H9 (cell line): ENCODE data around the gene DNASE1L3. TPM values are rescaled to one million over a fixed set of nuclear protein-coding genes. Genes with fewer than 3 reads are reported as not detected.
A peak's percentile ranks its signal among the peaks of the same experiment; 100 is the strongest.

ENCODE experiments used
- DNase-seq: peaks from one replicate; pipeline ENCODE4 v3.0.0-alpha.2; 2017
- H2AFZ ChIP-seq: one replicate; pipeline ENCODE4 v1.6.1; 2013; ENCODE audit warnings: mild to moderate bottlenecking, low read length, control low read depth, moderate library complexity
- H2AK5ac ChIP-seq: 2 replicates; pipeline ENCODE4 v1.6.1; 2013; ENCODE audit warnings: low read length, control low read depth, mixed read lengths; ENCODE audit not compliant: insufficient read length
- H2BK120ac ChIP-seq: one replicate; pipeline ENCODE4 v1.6.1; 2013; ENCODE audit warnings: low read depth, mild to moderate bottlenecking, low read length, control low read depth, inconsistent platforms; ENCODE audit not compliant: poor library complexity, severe bottlenecking
- H2BK12ac ChIP-seq: 2 replicates; pipeline ENCODE4 v1.6.1; 2013; ENCODE audit warnings: low read length, control low read depth, mixed read lengths, low read depth; ENCODE audit not compliant: insufficient read length
- H2BK15ac ChIP-seq: 2 replicates; pipeline ENCODE4 v1.6.1; 2013; ENCODE audit warnings: low read depth, low read length, control low read depth
- H2BK20ac ChIP-seq: one replicate; pipeline ENCODE4 v1.6.1; 2013; ENCODE audit warnings: low read depth, mild to moderate bottlenecking, low read length, control low read depth, inconsistent platforms; ENCODE audit not compliant: poor library complexity, severe bottlenecking
- H2BK5ac ChIP-seq: 2 replicates; pipeline ENCODE4 v1.6.1; 2013; ENCODE audit warnings: low read length, control low read depth, mixed read lengths; ENCODE audit not compliant: insufficient read length
- H3K14ac ChIP-seq: 2 replicates; pipeline ENCODE4 v1.6.1; 2013; ENCODE audit warnings: low read length, control low read depth; ENCODE audit not compliant: insufficient read depth
- H3K18ac ChIP-seq: 2 replicates; pipeline ENCODE4 v1.6.1; 2013; ENCODE audit warnings: low read depth, mild to moderate bottlenecking, mixed read lengths, low read length, control low read depth; ENCODE audit not compliant: insufficient read length
- H3K23ac ChIP-seq: 2 replicates; pipeline ENCODE4 v1.6.1; 2013; ENCODE audit warnings: low read length, control low read depth, mixed read lengths, low read depth; ENCODE audit not compliant: insufficient read length
- H3K23me2 ChIP-seq: 2 replicates; pipeline ENCODE4 v1.6.1; 2013; ENCODE audit warnings: low read depth, mild to moderate bottlenecking, mixed read lengths, low read length, control low read depth; ENCODE audit not compliant: insufficient read length, poor library complexity, severe bottlenecking
- H3K27ac ChIP-seq: 2 replicates; pipeline ENCODE4 v1.5.1; 2013; ENCODE audit warnings: low read length, control low read depth, mixed read lengths, low read depth; ENCODE audit not compliant: insufficient read length
- H3K27me3 ChIP-seq: 2 replicates; pipeline ENCODE4 v1.6.1; 2013; ENCODE audit warnings: low read length, control low read depth, inconsistent platforms; ENCODE audit not compliant: insufficient read depth
- H3K4ac ChIP-seq: 2 replicates; pipeline ENCODE4 v1.6.1; 2013; ENCODE audit warnings: low read depth, mild to moderate bottlenecking, control low read depth, inconsistent platforms, low read length, moderate library complexity
- H3K4me1 ChIP-seq: 2 replicates; pipeline ENCODE4 v1.6.1; 2013; ENCODE audit warnings: low read length, control low read depth, inconsistent platforms; ENCODE audit not compliant: insufficient read depth
- H3K4me2 ChIP-seq: 2 replicates; pipeline ENCODE4 v1.6.1; 2013; ENCODE audit warnings: low read length, control low read depth, mixed read lengths; ENCODE audit not compliant: insufficient read length, insufficient read depth
- H3K56ac ChIP-seq: 2 replicates; pipeline ENCODE4 v1.6.1; 2013; ENCODE audit warnings: low read depth, mild to moderate bottlenecking, mixed read lengths, low read length, control low read depth; ENCODE audit not compliant: insufficient read length
- H3K79me1 ChIP-seq: 2 replicates; pipeline ENCODE4 v1.6.1; 2013; ENCODE audit warnings: low read depth, mild to moderate bottlenecking, moderate library complexity, low read length, control low read depth, inconsistent platforms; ENCODE audit not compliant: insufficient read depth, poor library complexity, severe bottlenecking
- H3K79me2 ChIP-seq: 2 replicates; pipeline ENCODE4 v1.6.1; 2013; ENCODE audit warnings: low read length, control low read depth, inconsistent platforms; ENCODE audit not compliant: insufficient read depth
- H3K9ac ChIP-seq: 2 replicates; pipeline ENCODE4 v1.6.1; 2013; ENCODE audit warnings: low read length, control low read depth, mixed read lengths; ENCODE audit not compliant: insufficient read length; ENCODE audit errors: extremely low read depth
- H3K9me3 ChIP-seq: one replicate; pipeline ENCODE4 v1.6.1; 2013; ENCODE audit warnings: low read depth, low read length, inconsistent platforms; ENCODE audit not compliant: control insufficient read depth
- H3T11ph ChIP-seq: one replicate; pipeline ENCODE4 v1.6.1; 2013; ENCODE audit warnings: mild to moderate bottlenecking, low read length, control low read depth, inconsistent platforms
- H4K20me1 ChIP-seq: one replicate; pipeline ENCODE4 v1.6.1; 2013; ENCODE audit not compliant: control insufficient read depth, insufficient read length, insufficient read depth
- H4K5ac ChIP-seq: 2 replicates; pipeline ENCODE4 v1.6.1; 2013; ENCODE audit warnings: low read depth, mild to moderate bottlenecking, mixed read lengths, low read length, control low read depth; ENCODE audit not compliant: insufficient read length
- H4K8ac ChIP-seq: replicated peaks from 2 replicates; pipeline ENCODE4 v1.6.1; 2013; ENCODE audit warnings: low read length, control low read depth, mixed read lengths, low read depth; ENCODE audit not compliant: insufficient read length
- H4K91ac ChIP-seq: 2 replicates; pipeline ENCODE4 v1.6.1; 2013; ENCODE audit warnings: low read depth, mild to moderate bottlenecking, moderate library complexity, mixed read lengths, low read length, control low read depth; ENCODE audit not compliant: insufficient read length
- H3K27ac Mint-ChIP-seq, 3 experiments: 2 replicates in 2 of 3; 3 replicates in 1 of 3; pipeline ENCODE4 v1.8.0; 2020 to 2021; ENCODE audit warnings: mixed read lengths in 3 of 3, mild to moderate bottlenecking in 1 of 3, moderate library complexity in 1 of 3
- H3K27me3 Mint-ChIP-seq: 2 replicates; pipeline ENCODE4 v1.8.0; 2021; ENCODE audit warnings: low read depth, mild to moderate bottlenecking, moderate library complexity, mixed read lengths
- H3K36me3 Mint-ChIP-seq, 3 experiments: 2 replicates in 2 of 3; 3 replicates in 1 of 3; pipeline ENCODE4 v1.8.0; 2020 to 2021; ENCODE audit warnings: low read depth in 3 of 3, mixed read lengths in 3 of 3; ENCODE audit not compliant: insufficient read depth in 1 of 3
- H3K4me1 Mint-ChIP-seq, 2 experiments: 2 replicates each; pipeline ENCODE4 v1.8.0; 2020; ENCODE audit warnings: mixed read lengths in 2 of 2
- H3K4me3 Mint-ChIP-seq, 2 experiments: 2 replicates in 1 of 2; 3 replicates in 1 of 2; pipeline ENCODE4 v1.8.0; 2020 to 2021; ENCODE audit warnings: mild to moderate bottlenecking in 2 of 2, mixed read lengths in 2 of 2, moderate library complexity in 1 of 2
- H3K9me3 Mint-ChIP-seq, 2 experiments: 2 replicates in 1 of 2; 3 replicates in 1 of 2; pipeline ENCODE4 v1.8.0; 2020; ENCODE audit warnings: mild to moderate bottlenecking in 2 of 2, mixed read lengths in 2 of 2, moderate library complexity in 1 of 2
- CTCF ChIP-seq: fragments of 200-600 bp; sonication (generic); conservative IDR thresholded peaks from 3 replicates; pipeline ENCODE4 v1.8.0; 2021; ENCODE audit warnings: antibody characterized with exemption, mild to moderate bottlenecking
- WGBS: extraction: QIAGEN DNeasy Blood & Tissue Kit; methylation state at CpG from one replicate; pipeline ENCODE4 v1.1.7; 2013; ENCODE audit warnings: missing lambda C conversion rate, low lambda C conversion rate, mixed read lengths; ENCODE audit not compliant: insufficient read length; ENCODE audit errors: extremely low coverage; 5-methylcytosine and 5-hydroxymethylcytosine counted together
- total RNA-seq: library from RNA; stranded (reverse); gene quantifications from 2 replicates; pipeline ENCODE4 v1.2.1, GENCODE V29; 2021

The DNASE1L3 gene
- total RNA-seq, 1 experiment from 2014 or later = not detected

- no peaks in the 10 kb centered on the region for H3K79me1 ChIP-seq
- H2AK5ac ChIP-seq = no peak within 1 kb of the TSS
- H3K27ac ChIP-seq = no peak within 1 kb of the TSS
- no peak within 1 kb of the TSS for H3K56ac ChIP-seq
- Mint-ChIP-seq H3K4me1 (peaks cover 8 to 11% of the 10 kb centered on the region in 2 experiments), H3K36me3 (no peaks in the 10 kb centered on the region), H3K4me3 (peak within 1 kb of the TSS; percentile 82 to 95), H3K27ac (no peak within 1 kb of the TSS), H3K27me3 (peaks cover 84% of the 10 kb centered on the region), H3K9me3 (no peaks in the 10 kb centered on the region)
- H3K79me2 ChIP-seq = no peaks in the 10 kb centered on the region
- peak within 1 kb of the TSS; percentile 60 for H2AFZ ChIP-seq
- peak; percentile 34; the same call in 1 of the 3 replicates for TF ChIP-seq CTCF
- WGBS = no CpG with 5 or more reads among the region's 77 CpGs
- H4K20me1 ChIP-seq = no peaks in the 10 kb centered on the region
- H2BK20ac ChIP-seq = no peak within 1 kb of the TSS
- DNase-seq = peak; percentile 76
- H3K4ac ChIP-seq = no peak within 1 kb of the TSS
- H2BK5ac ChIP-seq = no peak within 1 kb of the TSS
- peaks cover 11% of the 10 kb centered on the region; the same call in 1 of the 2 replicates for H3K27me3 ChIP-seq
- H3K14ac ChIP-seq = peak within 1 kb of the TSS; percentile 6; the same call in 1 of the 2 replicates
- no peak within 1 kb of the TSS for H2BK15ac ChIP-seq
- H3K18ac ChIP-seq = peak within 1 kb of the TSS; percentile 21
- H3K4me1 ChIP-seq = no peaks in the 10 kb centered on the region
- no peak within 1 kb of the TSS for H2BK12ac ChIP-seq
- no peak within 1 kb of the TSS for H4K8ac ChIP-seq
- no peak within 1 kb of the TSS for H3T11ph ChIP-seq
- H4K91ac ChIP-seq = no peak within 1 kb of the TSS
- H3K4me2 ChIP-seq = peak within 1 kb of the TSS; percentile 97
- H2BK120ac ChIP-seq = no peak within 1 kb of the TSS
- no peak within 1 kb of the TSS for H4K5ac ChIP-seq
- peaks cover 19% of the 10 kb centered on the region for H3K23me2 ChIP-seq
- H3K9me3 ChIP-seq = no peaks in the 10 kb centered on the region
- H3K9ac ChIP-seq = no peak within 1 kb of the TSS
- H3K23ac ChIP-seq = no peak within 1 kb of the TSS
These were observed 26.6 kb upstream of the DNASE1L3 start, which contains the start of gene ABHD6 for GRCh38 chr3:58237238-58237940. Gene ABHD6, plus strand, starts transcription at chr3:58237792. Its CDS starts 18,795 bp downstream, at chr3:58256587.
